SK-N-SH (cell line): ENCODE results near the gene TRA2A.

Experiments used
- CHD2 ChIP-seq: fragments of 150-350 bp; IDR thresholded peaks from 2 replicates; pipeline ENCODE4 v1.6.1; 2018; ENCODE audit warnings: low read length; ENCODE audit not compliant: partially characterized antibody
- CTCF ChIP-seq: fragments of 200-600 bp; sonication (generic); IDR thresholded peaks from 2 replicates; pipeline ENCODE4 v1.6.1; 2017; ENCODE audit warnings: antibody characterized with exemption, mild to moderate bottlenecking, moderate library complexity
- NFIC ChIP-seq: IDR thresholded peaks from 2 replicates; pipeline ENCODE4 v1.4.0; 2012; ENCODE audit warnings: borderline replicate concordance
- PBX3 ChIP-seq: IDR thresholded peaks from 2 replicates; pipeline ENCODE4; 2012
- POLR2AphosphoS5 ChIP-seq: IDR thresholded peaks from 2 replicates; pipeline ENCODE4 v1.6.1; 2012; ENCODE audit warnings: low read depth, low read length
- RAD21 ChIP-seq: IDR thresholded peaks from 2 replicates; pipeline ENCODE4 v1.6.1; 2012; ENCODE audit warnings: mild to moderate bottlenecking, low read length
- RCOR1 ChIP-seq: fragments of 150-350 bp; IDR thresholded peaks from 2 replicates; pipeline ENCODE4 v1.6.1; 2017; ENCODE audit warnings: antibody characterized with exemption, low read length
- RFX5 ChIP-seq: IDR thresholded peaks from 2 replicates; pipeline ENCODE4 v1.6.1; 2012; ENCODE audit warnings: mild to moderate bottlenecking, improper control_type of control experiment, low read length
- SIN3A ChIP-seq: IDR thresholded peaks from 2 replicates; pipeline ENCODE4 v1.6.1; 2012; ENCODE audit warnings: low read depth, mild to moderate bottlenecking, low read length, moderate library complexity, borderline replicate concordance
- SMC3 ChIP-seq: IDR thresholded peaks from 2 replicates; pipeline ENCODE4 v1.6.1; 2012; ENCODE audit warnings: low read depth, low read length, improper control_type of control experiment
- TAF1 ChIP-seq: IDR thresholded peaks from 2 replicates; pipeline ENCODE4 v1.6.1; 2012; ENCODE audit warnings: low read depth, mild to moderate bottlenecking, low read length, moderate library complexity, borderline replicate concordance
- USF2 ChIP-seq: fragments of 150-350 bp; IDR thresholded peaks from 2 replicates; pipeline ENCODE4 v1.6.1; 2017; ENCODE audit warnings: antibody characterized with exemption, low read length, low read depth, borderline replicate concordance

GRCh38 chr7:23474829-23475575, 56.8 kb downstream of the TRA2A start:
- TF ChIP-seq CTCF (no peak), NFIC (no peak), RCOR1 (no peak), PBX3 (no peak), RFX5 (no peak), TAF1 (no peak), POLR2AphosphoS5 (no peak; the same call in 1 of the 2 replicates), SIN3A (no peak), CHD2 (no peak), SMC3 (no peak), RAD21 (no peak), USF2 (no peak)
